Upper lobe of left lung (tissue), 4 donors: ENCODE data around the gene ZNF69.

Experiments used
- EP300 ChIP-seq, 4 donors: sonication (generic); formaldehyde crosslinking; IDR thresholded peaks; one replicate each; pipeline ENCODE4 v1.5.1; 2017; ENCODE audit warnings: antibody characterized with exemption in 4 of 4, control low read depth in 2 of 4
- POLR2A ChIP-seq, 4 donors: fragments of 450-650 bp; IDR thresholded peaks; one replicate each; pipeline ENCODE4 v1.5.1; 2016 to 2017; ENCODE audit warnings: antibody characterized with exemption in 4 of 4, mild to moderate bottlenecking in 2 of 4
- POLR2AphosphoS5 ChIP-seq, 2 donors: sonication (generic); formaldehyde crosslinking; IDR thresholded peaks; one replicate each; pipeline ENCODE4 v1.5.1; 2017; ENCODE audit warnings: antibody characterized with exemption in 2 of 2
- TF ChIP-seq, protein P1 (sequence below), 6 experiments: fragments of 450-650 bp in 4 of 6; fragments of 200-600 bp in 2 of 6; sonication (generic) in 2 of 6; IDR thresholded peaks; one replicate each; pipeline ENCODE4 v1.5.1; 2016 to 2019; ENCODE audit warnings: antibody characterized with exemption in 6 of 6

GRCh38 chr19:11861301-11861700, 26.3 kb upstream of the ZNF69 start:
- TF ChIP-seq, protein P1, sequence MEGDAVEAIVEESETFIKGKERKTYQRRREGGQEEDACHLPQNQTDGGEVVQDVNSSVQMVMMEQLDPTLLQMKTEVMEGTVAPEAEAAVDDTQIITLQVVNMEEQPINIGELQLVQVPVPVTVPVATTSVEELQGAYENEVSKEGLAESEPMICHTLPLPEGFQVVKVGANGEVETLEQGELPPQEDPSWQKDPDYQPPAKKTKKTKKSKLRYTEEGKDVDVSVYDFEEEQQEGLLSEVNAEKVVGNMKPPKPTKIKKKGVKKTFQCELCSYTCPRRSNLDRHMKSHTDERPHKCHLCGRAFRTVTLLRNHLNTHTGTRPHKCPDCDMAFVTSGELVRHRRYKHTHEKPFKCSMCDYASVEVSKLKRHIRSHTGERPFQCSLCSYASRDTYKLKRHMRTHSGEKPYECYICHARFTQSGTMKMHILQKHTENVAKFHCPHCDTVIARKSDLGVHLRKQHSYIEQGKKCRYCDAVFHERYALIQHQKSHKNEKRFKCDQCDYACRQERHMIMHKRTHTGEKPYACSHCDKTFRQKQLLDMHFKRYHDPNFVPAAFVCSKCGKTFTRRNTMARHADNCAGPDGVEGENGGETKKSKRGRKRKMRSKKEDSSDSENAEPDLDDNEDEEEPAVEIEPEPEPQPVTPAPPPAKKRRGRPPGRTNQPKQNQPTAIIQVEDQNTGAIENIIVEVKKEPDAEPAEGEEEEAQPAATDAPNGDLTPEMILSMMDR (IDR thresholded peaks at IDR 0.05) = no peak
- TF ChIP-seq POLR2A (IDR thresholded peaks at IDR 0.05) (no peak), POLR2AphosphoS5 (IDR thresholded peaks at IDR 0.05) (no peak), EP300 (IDR thresholded peaks at IDR 0.05) (no peak)
